Measurements from ENCODE around the gene IL23R.

IL23R gene

DNA sequence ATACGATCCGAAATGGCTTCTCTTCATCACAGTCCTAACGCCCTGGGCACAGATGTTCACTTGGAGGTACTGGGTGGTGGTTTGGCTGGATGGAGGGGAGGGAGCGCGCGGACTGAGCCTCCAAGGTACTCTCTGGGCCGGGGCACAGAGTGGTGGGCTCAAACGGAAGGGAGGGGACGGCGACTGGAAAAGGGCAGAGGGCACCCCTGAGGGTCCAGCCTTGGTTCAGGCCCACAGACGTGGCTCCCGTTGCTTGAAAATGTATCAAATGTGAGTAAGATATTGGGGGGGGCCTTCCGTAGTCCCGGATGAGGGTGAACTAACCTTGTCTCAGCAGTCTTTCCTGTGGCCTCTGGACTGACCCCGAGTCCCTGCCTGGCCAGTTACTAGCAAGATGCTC, 141.9 kb downstream of the IL23R start:
- H3K36me3 ChIP-seq (ENCODE audit: insufficient read depth, low read length) = no peaks in the 10 kb centered on the region
- TF ChIP-seq, protein P1, sequence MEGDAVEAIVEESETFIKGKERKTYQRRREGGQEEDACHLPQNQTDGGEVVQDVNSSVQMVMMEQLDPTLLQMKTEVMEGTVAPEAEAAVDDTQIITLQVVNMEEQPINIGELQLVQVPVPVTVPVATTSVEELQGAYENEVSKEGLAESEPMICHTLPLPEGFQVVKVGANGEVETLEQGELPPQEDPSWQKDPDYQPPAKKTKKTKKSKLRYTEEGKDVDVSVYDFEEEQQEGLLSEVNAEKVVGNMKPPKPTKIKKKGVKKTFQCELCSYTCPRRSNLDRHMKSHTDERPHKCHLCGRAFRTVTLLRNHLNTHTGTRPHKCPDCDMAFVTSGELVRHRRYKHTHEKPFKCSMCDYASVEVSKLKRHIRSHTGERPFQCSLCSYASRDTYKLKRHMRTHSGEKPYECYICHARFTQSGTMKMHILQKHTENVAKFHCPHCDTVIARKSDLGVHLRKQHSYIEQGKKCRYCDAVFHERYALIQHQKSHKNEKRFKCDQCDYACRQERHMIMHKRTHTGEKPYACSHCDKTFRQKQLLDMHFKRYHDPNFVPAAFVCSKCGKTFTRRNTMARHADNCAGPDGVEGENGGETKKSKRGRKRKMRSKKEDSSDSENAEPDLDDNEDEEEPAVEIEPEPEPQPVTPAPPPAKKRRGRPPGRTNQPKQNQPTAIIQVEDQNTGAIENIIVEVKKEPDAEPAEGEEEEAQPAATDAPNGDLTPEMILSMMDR (IDR thresholded peaks at IDR 0.05; ENCODE audit: low read length) = no peak
- TF ChIP-seq EZH2 (IDR thresholded peaks at IDR 0.05; ENCODE audit: borderline replicate concordance, low read length) = no peak
- H3K4me3 ChIP-seq (ENCODE audit: low read depth, low read length, poor library complexity, severe bottlenecking) = no peak overlapping the region
- H3K9me3 ChIP-seq (ENCODE audit: low read length) = no peaks in the 10 kb centered on the region
- H3K27me3 ChIP-seq (ENCODE audit: insufficient read depth, low read length) = no peaks in the 10 kb centered on the region
- H3K9me2 ChIP-seq (ENCODE audit: low read depth, low read length) = no peaks in the 10 kb centered on the region
- H3F3A ChIP-seq (ENCODE audit: insufficient read depth, low read length) = no peaks in the 10 kb centered on the region
- H3K27ac ChIP-seq (ENCODE audit: low read depth, low read length, poor library complexity, severe bottlenecking) = no peak overlapping the region
- no peak overlapping the region for H2AFZ ChIP-seq (ENCODE audit: low read length)
- no peaks in the 10 kb centered on the region for H3K79me2 ChIP-seq (ENCODE audit: insufficient read depth, low read length)
- no peaks in the 10 kb centered on the region for H3K4me1 ChIP-seq (ENCODE audit: insufficient read depth, low read length, severe bottlenecking)
- H3K4me2 ChIP-seq (ENCODE audit: low read length) = no peak overlapping the region
- no peaks in the 10 kb centered on the region for H4K20me1 ChIP-seq (ENCODE audit: insufficient read depth, low read length)
- no peak overlapping the region for H3K9ac ChIP-seq (ENCODE audit: low read length)
